ENCODE measurements around the gene OVCH1.

DNA sequence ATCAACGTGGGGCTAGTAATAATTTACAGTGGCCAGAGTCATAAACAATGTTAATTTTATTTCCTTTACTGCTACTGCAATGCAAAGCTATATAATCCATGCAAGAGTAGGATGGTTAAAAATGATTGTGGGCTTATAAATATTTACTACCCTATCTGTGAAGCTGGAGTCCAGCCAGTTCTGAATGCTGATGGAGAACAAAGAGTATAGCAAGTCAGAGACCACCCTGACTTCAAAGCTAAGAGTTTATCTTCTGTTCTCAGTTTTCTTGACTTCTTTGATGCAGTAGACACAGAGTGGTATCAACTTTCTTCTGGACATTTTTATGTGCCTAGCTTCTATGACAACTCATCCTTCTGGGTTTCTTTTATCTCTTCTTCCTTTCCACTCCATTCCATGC lies 34.0 kb upstream of the OVCH1 start:
- TF ChIP-seq, protein P1, sequence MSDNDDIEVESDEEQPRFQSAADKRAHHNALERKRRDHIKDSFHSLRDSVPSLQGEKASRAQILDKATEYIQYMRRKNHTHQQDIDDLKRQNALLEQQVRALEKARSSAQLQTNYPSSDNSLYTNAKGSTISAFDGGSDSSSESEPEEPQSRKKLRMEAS (IDR thresholded peaks at IDR 0.05) = no peak
- TF ChIP-seq TCF7L2 (IDR thresholded peaks at IDR 0.05; ENCODE audit: borderline replicate concordance, extremely low read depth, insufficient read depth, insufficient read length) (no peak), EZH2 (IDR thresholded peaks at IDR 0.05) (no peak), SIN3A (IDR thresholded peaks at IDR 0.05; ENCODE audit: low read depth) (no peak), EZH2phosphoT487 (IDR thresholded peaks at IDR 0.05; ENCODE audit: borderline replicate concordance) (no peak), ZNF274 (IDR thresholded peaks at IDR 0.05; ENCODE audit: low read depth, low read length) (no peak), SRF (IDR thresholded peaks at IDR 0.05; ENCODE audit: low read depth) (no peak)
- TF ChIP-seq, protein P2, sequence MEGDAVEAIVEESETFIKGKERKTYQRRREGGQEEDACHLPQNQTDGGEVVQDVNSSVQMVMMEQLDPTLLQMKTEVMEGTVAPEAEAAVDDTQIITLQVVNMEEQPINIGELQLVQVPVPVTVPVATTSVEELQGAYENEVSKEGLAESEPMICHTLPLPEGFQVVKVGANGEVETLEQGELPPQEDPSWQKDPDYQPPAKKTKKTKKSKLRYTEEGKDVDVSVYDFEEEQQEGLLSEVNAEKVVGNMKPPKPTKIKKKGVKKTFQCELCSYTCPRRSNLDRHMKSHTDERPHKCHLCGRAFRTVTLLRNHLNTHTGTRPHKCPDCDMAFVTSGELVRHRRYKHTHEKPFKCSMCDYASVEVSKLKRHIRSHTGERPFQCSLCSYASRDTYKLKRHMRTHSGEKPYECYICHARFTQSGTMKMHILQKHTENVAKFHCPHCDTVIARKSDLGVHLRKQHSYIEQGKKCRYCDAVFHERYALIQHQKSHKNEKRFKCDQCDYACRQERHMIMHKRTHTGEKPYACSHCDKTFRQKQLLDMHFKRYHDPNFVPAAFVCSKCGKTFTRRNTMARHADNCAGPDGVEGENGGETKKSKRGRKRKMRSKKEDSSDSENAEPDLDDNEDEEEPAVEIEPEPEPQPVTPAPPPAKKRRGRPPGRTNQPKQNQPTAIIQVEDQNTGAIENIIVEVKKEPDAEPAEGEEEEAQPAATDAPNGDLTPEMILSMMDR (IDR thresholded peaks at IDR 0.05 in 2 of 3, conservative IDR thresholded peaks at IDR 0.05 in 1 of 3; ENCODE audit: borderline replicate concordance in 1 of 3, insufficient read depth in 1 of 3, low read depth in 2 of 3, low read length in 2 of 3) = no peak

Data from HCT116 (cell line).